Testis (tissue), 3 donors: Measurements from ENCODE around the gene ISG20. TPM values are rescaled to one million over a fixed set of nuclear protein-coding genes. Genes with fewer than 3 reads are reported as not detected.

Experiments used
- DNase-seq: peaks from one replicate; pipeline ENCODE4 v3.0.0-alpha.2; 2019
- H3K27ac ChIP-seq, 2 donors: fragments of 200-600 bp; sonication (generic); one replicate each; pipeline ENCODE4 v1.5.1; 2019
- H3K27me3 ChIP-seq: fragments of 200-600 bp; sonication (generic); one replicate; pipeline ENCODE4 v1.5.1; 2019
- H3K36me3 ChIP-seq: fragments of 200-600 bp; sonication (generic); one replicate; pipeline ENCODE4 v1.5.1; 2017; ENCODE audit warnings: low read depth; ENCODE audit errors: missing control alignments
- H3K4me1 ChIP-seq: fragments of 200-600 bp; sonication (generic); one replicate; pipeline ENCODE4 v1.5.1; 2019
- H3K4me3 ChIP-seq, 2 donors: fragments of 200-600 bp; sonication (generic); one replicate each; pipeline ENCODE4 v1.5.1; 2017 to 2019
- H3K9me3 ChIP-seq: fragments of 200-600 bp; sonication (generic); one replicate; pipeline ENCODE4 v1.5.1; 2017
- POLR2A ChIP-seq: fragments of 450-650 bp; IDR thresholded peaks from one replicate; pipeline ENCODE4 v1.6.1; 2017; ENCODE audit warnings: antibody characterized with exemption, mild to moderate bottlenecking, moderate library complexity
- WGBS, 2 donors: methylation state at CpG; one replicate each; pipeline ENCODE4 v1.1.5; 2018; 5-methylcytosine and 5-hydroxymethylcytosine counted together
- intact Hi-C: fragments of 100-400 bp; cut with DNase I; formaldehyde crosslinking; loops from one replicate; pipeline ENCODE4 v1.15.1; 2023; ENCODE audit warnings: low total_unique reads
- polyA plus RNA-seq: library from polyadenylated mRNA; stranded (reverse); fragments of 350-450 nt; fragmentation: Illumina TruSeq; extraction: RNeasy Lipid Tissue Mini Kit (QIAGEN cat#74804); gene quantifications from one replicate; pipeline ENCODE4 v1.2.3, GENCODE V29; 2014; ENCODE audit warnings: low read depth, low replicate concordance; ENCODE audit not compliant: insufficient read depth
- total RNA-seq, 2 donors: library from RNA; depleted of rRNA; stranded (reverse); fragments of >200 nt; gene quantifications; one replicate each; pipeline ENCODE4 v1.2.3, GENCODE V29; 2016
- TF ChIP-seq, protein P1 (sequence below), 3 experiments: fragments of 450-650 bp in 2 of 3; fragments of 200-600 bp in 1 of 3; sonication (generic) in 1 of 3; IDR thresholded peaks; one replicate each; pipeline ENCODE4 v1.5.1; 2016 to 2019; ENCODE audit warnings: antibody characterized with exemption in 3 of 3, mild to moderate bottlenecking in 2 of 3, moderate library complexity in 1 of 3

ISG20 gene
- total and polyA plus RNA-seq, 3 donors from 2014 or later: 6.8 to 17.0 (median 8.7) TPM

DNA sequence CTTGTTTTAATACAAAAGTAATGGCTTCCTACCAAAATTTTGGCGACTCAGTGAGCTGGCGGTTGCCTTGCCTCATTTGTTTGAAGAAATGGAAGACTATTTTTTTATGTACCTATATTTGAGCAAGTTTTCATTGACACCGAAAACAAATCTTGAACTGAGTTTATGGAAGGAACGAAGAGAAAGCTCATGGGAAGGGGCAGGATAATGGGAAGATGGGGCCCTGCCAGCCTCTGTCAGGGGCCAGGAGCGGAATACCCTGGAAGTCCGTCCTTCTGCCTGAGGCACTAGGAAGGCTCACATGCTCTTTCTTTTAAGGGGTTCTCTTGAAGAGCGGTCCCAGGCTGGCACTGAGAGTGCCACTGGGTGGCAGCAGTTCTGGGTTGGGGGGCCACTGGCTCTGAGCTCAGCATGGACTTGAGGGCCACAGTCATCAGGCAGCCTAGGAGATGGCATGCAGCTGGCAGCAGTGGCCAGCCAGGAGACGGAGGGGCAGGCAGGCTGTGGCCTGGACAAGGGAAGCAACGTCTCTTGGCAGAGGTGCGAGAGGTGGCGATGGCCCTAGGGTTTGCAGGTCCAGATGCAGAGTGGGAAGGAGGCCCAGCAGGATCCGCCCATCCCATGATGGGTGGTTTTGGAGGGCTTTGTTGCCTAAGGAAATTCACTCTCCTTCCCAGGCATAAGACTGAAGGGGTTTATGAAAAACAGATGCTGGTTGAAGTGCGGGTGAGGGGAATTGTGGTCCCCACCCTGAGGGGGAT lies 41.6 kb downstream of the ISG20 start:
- no peak for TF ChIP-seq POLR2A
- TF ChIP-seq, protein P1, sequence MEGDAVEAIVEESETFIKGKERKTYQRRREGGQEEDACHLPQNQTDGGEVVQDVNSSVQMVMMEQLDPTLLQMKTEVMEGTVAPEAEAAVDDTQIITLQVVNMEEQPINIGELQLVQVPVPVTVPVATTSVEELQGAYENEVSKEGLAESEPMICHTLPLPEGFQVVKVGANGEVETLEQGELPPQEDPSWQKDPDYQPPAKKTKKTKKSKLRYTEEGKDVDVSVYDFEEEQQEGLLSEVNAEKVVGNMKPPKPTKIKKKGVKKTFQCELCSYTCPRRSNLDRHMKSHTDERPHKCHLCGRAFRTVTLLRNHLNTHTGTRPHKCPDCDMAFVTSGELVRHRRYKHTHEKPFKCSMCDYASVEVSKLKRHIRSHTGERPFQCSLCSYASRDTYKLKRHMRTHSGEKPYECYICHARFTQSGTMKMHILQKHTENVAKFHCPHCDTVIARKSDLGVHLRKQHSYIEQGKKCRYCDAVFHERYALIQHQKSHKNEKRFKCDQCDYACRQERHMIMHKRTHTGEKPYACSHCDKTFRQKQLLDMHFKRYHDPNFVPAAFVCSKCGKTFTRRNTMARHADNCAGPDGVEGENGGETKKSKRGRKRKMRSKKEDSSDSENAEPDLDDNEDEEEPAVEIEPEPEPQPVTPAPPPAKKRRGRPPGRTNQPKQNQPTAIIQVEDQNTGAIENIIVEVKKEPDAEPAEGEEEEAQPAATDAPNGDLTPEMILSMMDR (IDR thresholded peaks at IDR 0.05): no peak
- no peak overlapping the region for H3K4me3 ChIP-seq
- DNase-seq: no peak
- no peaks in the 10 kb centered on the region for H3K27me3 ChIP-seq
- H3K27ac ChIP-seq: no peak overlapping the region
- peaks cover 13% of the 10 kb centered on the region for H3K4me1 ChIP-seq
- intact Hi-C loops: no loop called here
- WGBS, 2 donors: 95% methylated on average over 8 to 13 of the region's 13 CpGs
- H3K36me3 ChIP-seq: no peaks in the 10 kb centered on the region
- H3K9me3 ChIP-seq: no peaks in the 10 kb centered on the region

DNA sequence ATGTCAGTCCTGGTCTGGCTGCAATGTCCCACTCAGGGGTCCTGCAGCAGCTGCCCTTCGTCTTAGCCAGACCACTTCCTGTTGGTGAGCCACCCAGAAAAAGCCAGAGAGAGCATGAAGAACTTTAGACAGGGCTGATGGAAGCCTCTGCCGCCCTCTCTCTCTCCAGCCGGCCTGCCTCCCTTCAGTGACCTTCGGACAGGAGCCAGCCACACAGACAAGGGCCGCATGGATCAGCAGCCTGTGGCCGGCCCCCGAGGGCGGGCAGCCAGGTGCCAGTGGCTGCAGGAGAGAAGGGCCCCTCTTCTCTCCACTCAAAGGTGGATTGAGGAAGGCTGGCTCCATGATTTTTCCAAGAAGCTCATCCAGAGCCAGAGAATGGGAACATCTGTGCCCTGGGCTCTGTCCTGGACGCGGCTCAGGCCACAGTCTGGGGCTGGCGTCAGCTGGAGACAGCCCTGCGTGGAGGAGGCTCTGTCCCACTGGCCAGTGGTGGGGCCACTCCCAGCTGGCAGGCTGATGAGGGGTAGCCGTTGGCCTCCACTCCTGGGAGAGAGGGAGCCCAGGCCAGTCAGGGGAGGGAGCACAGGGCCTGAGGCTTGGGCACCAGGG lies 42.9 kb downstream of the ISG20 start:
- peak; percentile 63 for DNase-seq
- Histone ChIP-seq H3K9me3 (no peaks in the 10 kb centered on the region), H3K27me3 (no peaks in the 10 kb centered on the region), H3K4me3 (no peak overlapping the region), H3K36me3 (no peaks in the 10 kb centered on the region), H3K27ac (no peak overlapping the region), H3K4me1 (peaks cover 13% of the 10 kb centered on the region)
- intact Hi-C loops: no loop called here
- 26 to 30% methylated on average over 7 to 12 of the region's 13 CpGs for WGBS, 2 donors
- TF ChIP-seq POLR2A: no peak
- TF ChIP-seq, protein P1 (IDR thresholded peaks at IDR 0.05): no peak

DNA sequence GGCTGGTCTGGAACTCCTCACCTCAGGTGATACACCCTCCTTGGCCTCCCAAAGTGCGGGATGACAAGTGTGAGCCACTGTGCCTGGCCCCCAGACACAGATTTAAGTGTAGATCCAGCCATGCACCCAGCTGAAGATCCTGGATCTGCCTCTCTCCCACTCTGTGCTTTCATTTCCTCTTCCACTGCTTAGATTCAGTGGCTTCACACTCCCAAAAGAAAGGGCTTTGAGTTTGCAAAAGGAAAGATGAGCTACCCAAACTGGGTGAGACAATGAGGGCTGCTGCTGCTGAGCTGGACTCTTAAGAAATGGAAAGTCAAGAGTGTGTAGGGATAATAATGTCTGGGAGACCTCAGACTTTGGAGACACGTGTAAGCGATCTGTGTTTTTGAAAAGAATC lies 45.5 kb downstream of the ISG20 start:
- intact Hi-C loops: no loop called here
- 61 to 62% methylated on average over 3 of the region's 3 CpGs for WGBS, 2 donors
- H3K27ac ChIP-seq: no peak overlapping the region

DNA sequence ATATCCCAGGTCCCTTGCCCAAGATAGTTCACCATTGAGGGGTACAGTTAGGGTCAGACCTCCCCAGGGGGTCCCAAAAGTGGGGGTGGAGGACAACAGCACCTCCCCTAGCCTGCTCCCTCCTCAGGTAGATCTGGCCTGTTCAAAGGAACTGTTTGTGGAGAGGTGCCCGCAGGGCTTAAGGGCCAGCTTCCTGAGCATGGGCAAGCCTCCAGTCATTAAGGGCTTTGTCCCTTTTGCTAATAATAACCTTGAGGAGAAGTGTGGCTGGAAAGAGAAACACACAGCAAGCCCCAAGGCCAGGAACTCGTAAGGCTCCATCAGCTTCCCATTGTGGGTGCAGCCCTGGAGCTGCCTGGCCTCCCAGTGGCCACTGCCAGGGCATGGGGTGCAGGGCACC lies 47.4 kb downstream of the ISG20 start:
- H3K4me3 ChIP-seq: no peak overlapping the region
- no peaks in the 10 kb centered on the region for H3K27me3 ChIP-seq
- 47 to 79% methylated on average over 2 of the region's 2 CpGs for whole genome bisulfite sequencing, 2 donors
- no peak overlapping the region for H3K27ac ChIP-seq
- no peaks in the 10 kb centered on the region for H3K36me3 ChIP-seq
- no peaks in the 10 kb centered on the region for H3K9me3 ChIP-seq
- peaks cover 9% of the 10 kb centered on the region for H3K4me1 ChIP-seq
- intact Hi-C loops: no loop called here
- no peak for DNase-seq
- no peak for TF ChIP-seq POLR2A
- TF ChIP-seq, protein P1 (IDR thresholded peaks at IDR 0.05): no peak

More for the DNA sequence above, 45.5 kb downstream of the ISG20 start:
- no peak for DNase-seq
- H3K9me3 ChIP-seq: no peaks in the 10 kb centered on the region
- H3K27me3 ChIP-seq: no peaks in the 10 kb centered on the region
- TF ChIP-seq POLR2A: no peak
- TF ChIP-seq, protein P1 (IDR thresholded peaks at IDR 0.05): no peak
- H3K36me3 ChIP-seq: no peaks in the 10 kb centered on the region
- H3K4me3 ChIP-seq: no peak overlapping the region
- peaks cover 13% of the 10 kb centered on the region for H3K4me1 ChIP-seq
